ENCODE results near the gene ACTR2. TPM values are rescaled to one million over a fixed set of nuclear protein-coding genes. Genes with fewer than 3 reads are reported as not detected.

Gene ACTR2
- total and polyA plus RNA-seq, 2 experiments from 2014 or later = 75.6 to 89.4 TPM

DNA sequence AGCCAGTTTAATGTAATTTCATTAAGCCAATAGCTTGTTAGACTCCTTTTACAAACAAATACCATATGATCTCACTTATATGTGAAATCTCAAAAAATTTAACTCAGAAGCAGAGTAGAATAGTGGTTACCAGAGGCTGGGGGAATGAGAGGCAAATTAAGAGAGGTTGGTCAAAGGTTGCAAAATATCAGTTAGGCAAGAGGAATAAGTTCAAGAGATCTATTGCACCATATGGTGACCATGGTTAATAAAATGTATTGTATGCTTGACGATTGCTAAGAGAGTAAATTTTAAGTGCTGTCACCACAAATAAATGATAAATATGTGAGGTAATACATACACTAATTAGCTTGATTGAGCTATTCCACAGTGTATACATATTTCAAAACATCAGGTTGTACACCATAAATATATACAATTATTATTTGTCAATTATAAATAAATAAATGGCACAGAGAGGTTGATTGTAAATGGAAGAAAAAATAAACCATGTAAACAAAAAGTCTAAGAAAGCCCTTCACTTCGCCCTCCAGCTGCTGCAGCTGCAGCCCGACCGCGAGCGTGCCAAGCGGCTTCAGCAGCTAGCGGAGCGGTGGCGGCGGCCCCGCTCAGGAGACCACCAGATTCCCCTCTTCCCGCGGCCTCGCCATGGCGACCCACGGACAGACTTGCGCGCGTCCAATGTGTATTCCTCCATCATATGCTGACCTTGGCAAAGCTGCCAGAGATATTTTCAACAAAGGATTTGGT is 23.0 kb upstream of the ACTR2 start:
- TF ChIP-seq EZH2phosphoT487 (IDR thresholded peaks at IDR 0.05; ENCODE audit: low read depth, severe bottlenecking, unreplicated experiment) (no peak), EZH2 (IDR thresholded peaks at IDR 0.05; ENCODE audit: borderline replicate concordance) (no peak)
- TF ChIP-seq, protein P1, sequence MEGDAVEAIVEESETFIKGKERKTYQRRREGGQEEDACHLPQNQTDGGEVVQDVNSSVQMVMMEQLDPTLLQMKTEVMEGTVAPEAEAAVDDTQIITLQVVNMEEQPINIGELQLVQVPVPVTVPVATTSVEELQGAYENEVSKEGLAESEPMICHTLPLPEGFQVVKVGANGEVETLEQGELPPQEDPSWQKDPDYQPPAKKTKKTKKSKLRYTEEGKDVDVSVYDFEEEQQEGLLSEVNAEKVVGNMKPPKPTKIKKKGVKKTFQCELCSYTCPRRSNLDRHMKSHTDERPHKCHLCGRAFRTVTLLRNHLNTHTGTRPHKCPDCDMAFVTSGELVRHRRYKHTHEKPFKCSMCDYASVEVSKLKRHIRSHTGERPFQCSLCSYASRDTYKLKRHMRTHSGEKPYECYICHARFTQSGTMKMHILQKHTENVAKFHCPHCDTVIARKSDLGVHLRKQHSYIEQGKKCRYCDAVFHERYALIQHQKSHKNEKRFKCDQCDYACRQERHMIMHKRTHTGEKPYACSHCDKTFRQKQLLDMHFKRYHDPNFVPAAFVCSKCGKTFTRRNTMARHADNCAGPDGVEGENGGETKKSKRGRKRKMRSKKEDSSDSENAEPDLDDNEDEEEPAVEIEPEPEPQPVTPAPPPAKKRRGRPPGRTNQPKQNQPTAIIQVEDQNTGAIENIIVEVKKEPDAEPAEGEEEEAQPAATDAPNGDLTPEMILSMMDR (IDR thresholded peaks at IDR 0.05; ENCODE audit: poor library complexity) = no peak
- no peaks in the 10 kb centered on the region for H3K9me2 ChIP-seq (replicated peaks; ENCODE audit: insufficient read depth)
- H3K36me3 ChIP-seq (replicated peaks; ENCODE audit: insufficient read depth, low read depth) = no peaks in the 10 kb centered on the region
- H4K20me1 ChIP-seq (ENCODE audit: insufficient read depth, poor library complexity, severe bottlenecking) = no peaks in the 10 kb centered on the region
- no peak overlapping the region for H3K27ac ChIP-seq
- 96% methylated on average over 20 of the region's 20 CpGs for WGBS (ENCODE audit: low lambda C conversion rate, missing lambda C conversion rate)
- peaks cover 4% of the 10 kb centered on the region for H3K27me3 ChIP-seq
- H3K4me3 ChIP-seq = no peak overlapping the region
- no peaks in the 10 kb centered on the region for H3K9me3 ChIP-seq (ENCODE audit: low read depth)
- no peak overlapping the region for H2AFZ ChIP-seq
- DNase-seq (ENCODE audit: low spot score) = no peak
- no peaks in the 10 kb centered on the region for H3K4me1 ChIP-seq (ENCODE audit: insufficient read depth)
- no peaks in the 10 kb centered on the region for H3K79me2 ChIP-seq
- H3K4me2 ChIP-seq = no peak overlapping the region

- Histone ChIP-seq H3K36me3 (replicated peaks; ENCODE audit: insufficient read depth, low read depth) (no peaks in the 10 kb centered on the region), H3K4me2 (no peak overlapping the region), H3K9me3 (ENCODE audit: low read depth) (no peaks in the 10 kb centered on the region), H3K27ac (no peak overlapping the region), H3K79me2 (no peaks in the 10 kb centered on the region), H3K9me2 (replicated peaks; ENCODE audit: insufficient read depth) (no peaks in the 10 kb centered on the region), H3K4me1 (ENCODE audit: insufficient read depth) (no peaks in the 10 kb centered on the region), H2AFZ (no peak overlapping the region), H3K4me3 (no peak overlapping the region), H3K27me3 (no peaks in the 10 kb centered on the region), H4K20me1 (ENCODE audit: insufficient read depth, poor library complexity, severe bottlenecking) (no peaks in the 10 kb centered on the region)
- no peak for DNase-seq (ENCODE audit: low spot score)
- WGBS (ENCODE audit: low lambda C conversion rate, missing lambda C conversion rate) = 93% methylated on average over 3 of the region's 3 CpGs
- TF ChIP-seq EZH2phosphoT487 (IDR thresholded peaks at IDR 0.05; ENCODE audit: low read depth, severe bottlenecking, unreplicated experiment) (no peak), EZH2 (IDR thresholded peaks at IDR 0.05; ENCODE audit: borderline replicate concordance) (no peak)
- TF ChIP-seq, protein P1 (IDR thresholded peaks at IDR 0.05; ENCODE audit: poor library complexity) = no peak
Observed at GRCh38 chr2:65212115-65212514, 15.5 kb upstream of the ACTR2 start.

GRCh38 chr2:65212619-65213018 is 15.0 kb upstream of the ACTR2 start:
- Histone ChIP-seq H3K9me3 (ENCODE audit: low read depth) (no peaks in the 10 kb centered on the region), H3K27ac (no peak overlapping the region), H3K79me2 (no peaks in the 10 kb centered on the region), H3K4me3 (no peak overlapping the region), H4K20me1 (ENCODE audit: insufficient read depth, poor library complexity, severe bottlenecking) (no peaks in the 10 kb centered on the region), H3K4me1 (ENCODE audit: insufficient read depth) (no peaks in the 10 kb centered on the region), H3K4me2 (no peak overlapping the region), H3K36me3 (replicated peaks; ENCODE audit: insufficient read depth, low read depth) (no peaks in the 10 kb centered on the region), H3K27me3 (no peaks in the 10 kb centered on the region), H3K9me2 (replicated peaks; ENCODE audit: insufficient read depth) (no peaks in the 10 kb centered on the region), H2AFZ (no peak overlapping the region)
- TF ChIP-seq EZH2phosphoT487 (IDR thresholded peaks at IDR 0.05; ENCODE audit: low read depth, severe bottlenecking, unreplicated experiment) (no peak), EZH2 (IDR thresholded peaks at IDR 0.05; ENCODE audit: borderline replicate concordance) (no peak)
- TF ChIP-seq, protein P1 (IDR thresholded peaks at IDR 0.05; ENCODE audit: poor library complexity) = no peak
- no peak for DNase-seq (ENCODE audit: low spot score)
